IPS-15b (cell line): ENCODE measurements around the gene PTGER4.

Experiments used
- H3K27me3 ChIP-seq: one replicate; pipeline ENCODE4 v1.6.1; 2013; ENCODE audit warnings: low read length; ENCODE audit not compliant: control insufficient read depth, insufficient read depth
- H3K36me3 ChIP-seq: one replicate; pipeline ENCODE4 v1.6.1; 2013; ENCODE audit warnings: low read length; ENCODE audit not compliant: control insufficient read depth, insufficient read depth
- H3K4me1 ChIP-seq: one replicate; pipeline ENCODE4 v1.6.1; 2013; ENCODE audit warnings: mild to moderate bottlenecking, low read length; ENCODE audit not compliant: control insufficient read depth, insufficient read depth
- H3K4me3 ChIP-seq: one replicate; pipeline ENCODE4 v1.5.1; 2013; ENCODE audit warnings: low read depth, low read length
- H3K9ac ChIP-seq: one replicate; pipeline ENCODE4 v1.6.1; 2013; ENCODE audit warnings: low read depth, mild to moderate bottlenecking, low read length
- H3K9me3 ChIP-seq: one replicate; pipeline ENCODE4 v1.6.1; 2013; ENCODE audit warnings: mild to moderate bottlenecking, low read length; ENCODE audit not compliant: control insufficient read depth, insufficient read depth

PTGER4 gene

GRCh38 chr5:40674661-40675235 lies 5.0 kb upstream of the PTGER4 start:
- Histone ChIP-seq H3K4me1 (no peaks in the 10 kb centered on the region), H3K9me3 (no peaks in the 10 kb centered on the region), H3K4me3 (no peak overlapping the region), H3K27me3 (peaks cover 10% of the 10 kb centered on the region), H3K9ac (no peak overlapping the region), H3K36me3 (no peaks in the 10 kb centered on the region)

GRCh38 chr5:40675396-40676133 lies 4.2 kb upstream of the PTGER4 start:
- no peaks in the 10 kb centered on the region for H3K4me1 ChIP-seq
- H3K4me3 ChIP-seq, result no peak overlapping the region
- H3K27me3 ChIP-seq, result peaks cover 18% of the 10 kb centered on the region
- no peak overlapping the region for H3K9ac ChIP-seq
- no peaks in the 10 kb centered on the region for H3K36me3 ChIP-seq
- H3K9me3 ChIP-seq, result no peaks in the 10 kb centered on the region

- H3K36me3 ChIP-seq, result no peaks in the 10 kb centered on the region
- H3K4me3 ChIP-seq, result no peak overlapping the region
- peaks cover 30% of the 10 kb centered on the region for H3K27me3 ChIP-seq
- no peaks in the 10 kb centered on the region for H3K4me1 ChIP-seq
- H3K9ac ChIP-seq, result no peak overlapping the region
- H3K9me3 ChIP-seq, result no peaks in the 10 kb centered on the region
Observed at GRCh38 chr5:40676613-40677343, 2.9 kb upstream of the PTGER4 start.

- H3K27me3 ChIP-seq, result peaks cover 37% of the 10 kb centered on the region
- no peak overlapping the region for H3K4me3 ChIP-seq
- no peak overlapping the region for H3K9ac ChIP-seq
- H3K36me3 ChIP-seq, result no peaks in the 10 kb centered on the region
- no peaks in the 10 kb centered on the region for H3K4me1 ChIP-seq
- H3K9me3 ChIP-seq, result no peaks in the 10 kb centered on the region
Observed at GRCh38 chr5:40677456-40677855, 2.3 kb upstream of the PTGER4 start.

- Histone ChIP-seq H3K9ac (no peak overlapping the region), H3K4me1 (no peaks in the 10 kb centered on the region), H3K27me3 (peaks cover 43% of the 10 kb centered on the region), H3K9me3 (no peaks in the 10 kb centered on the region), H3K4me3 (no peak overlapping the region), H3K36me3 (no peaks in the 10 kb centered on the region)
Observed at GRCh38 chr5:40678026-40678425, 1.7 kb upstream of the PTGER4 start.

- Histone ChIP-seq H3K9me3 (no peaks in the 10 kb centered on the region), H3K36me3 (no peaks in the 10 kb centered on the region), H3K4me1 (no peaks in the 10 kb centered on the region), H3K4me3 (peak overlapping the region; percentile 81), H3K27me3 (peaks cover 49% of the 10 kb centered on the region), H3K9ac (no peak overlapping the region)
Observed at GRCh38 chr5:40678460-40679147, 1.1 kb upstream of the PTGER4 start.

GRCh38 chr5:40679148-40679912 lies 385 bp upstream of the PTGER4 start:
- H3K9ac ChIP-seq, result no peak overlapping the region
- H3K9me3 ChIP-seq, result no peaks in the 10 kb centered on the region
- H3K4me1 ChIP-seq, result no peaks in the 10 kb centered on the region
- peaks cover 50% of the 10 kb centered on the region for H3K27me3 ChIP-seq
- no peaks in the 10 kb centered on the region for H3K36me3 ChIP-seq
- peak overlapping the region; percentile 81 for H3K4me3 ChIP-seq

- Histone ChIP-seq H3K27me3 (peaks cover 50% of the 10 kb centered on the region), H3K36me3 (no peaks in the 10 kb centered on the region), H3K9me3 (no peaks in the 10 kb centered on the region), H3K4me1 (no peaks in the 10 kb centered on the region), H3K9ac (no peak overlapping the region), H3K4me3 (peak overlapping the region; percentile 69)
Observed at GRCh38 chr5:40680741-40681362, 1.1 kb downstream of the PTGER4 start.

- no peaks in the 10 kb centered on the region for H3K4me1 ChIP-seq
- no peaks in the 10 kb centered on the region for H3K9me3 ChIP-seq
- H3K27me3 ChIP-seq, result peaks cover 52% of the 10 kb centered on the region
- no peaks in the 10 kb centered on the region for H3K36me3 ChIP-seq
- H3K9ac ChIP-seq, result no peak overlapping the region
- peak overlapping the region; percentile 69 for H3K4me3 ChIP-seq
Observed at GRCh38 chr5:40681363-40682153, 1.8 kb downstream of the PTGER4 start.

GRCh38 chr5:40682154-40683017 lies 2.7 kb downstream of the PTGER4 start:
- Histone ChIP-seq H3K4me3 (peak overlapping the region; percentile 69), H3K9ac (no peak overlapping the region), H3K36me3 (no peaks in the 10 kb centered on the region), H3K9me3 (no peaks in the 10 kb centered on the region), H3K27me3 (peaks cover 52% of the 10 kb centered on the region), H3K4me1 (no peaks in the 10 kb centered on the region)
